ENCODE data around the gene OR52H1.

DNA sequence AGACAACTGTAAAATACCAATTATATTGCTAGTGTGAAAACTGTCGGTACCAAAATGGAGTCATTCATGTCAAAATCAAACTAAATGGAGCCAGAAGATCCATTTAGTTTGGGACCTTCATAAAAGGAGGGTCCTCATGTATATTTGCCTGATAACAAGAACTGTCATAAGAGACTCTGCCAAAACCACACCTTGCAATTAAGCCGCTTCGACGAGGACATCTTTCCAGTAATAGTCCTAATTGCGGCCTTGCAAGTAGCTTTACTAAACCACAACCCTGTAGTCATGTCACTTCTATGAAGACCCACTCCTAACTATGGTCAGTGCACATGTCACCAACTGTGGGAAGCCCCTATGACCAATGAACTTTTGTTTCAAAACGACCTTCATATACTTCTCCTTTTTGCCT, 47.9 kb downstream of the OR52H1 start:
- no peak for TF ChIP-seq POLR2A (IDR thresholded peaks at IDR 0.05)
- no peak for TF ChIP-seq CTCF (IDR thresholded peaks at IDR 0.05)
- TF ChIP-seq EP300 (IDR thresholded peaks at IDR 0.05), result no peak

Measured in ovary (tissue), 3 donors.